ENCODE data around the gene HOXA10.

HOXA10 gene

DNA sequence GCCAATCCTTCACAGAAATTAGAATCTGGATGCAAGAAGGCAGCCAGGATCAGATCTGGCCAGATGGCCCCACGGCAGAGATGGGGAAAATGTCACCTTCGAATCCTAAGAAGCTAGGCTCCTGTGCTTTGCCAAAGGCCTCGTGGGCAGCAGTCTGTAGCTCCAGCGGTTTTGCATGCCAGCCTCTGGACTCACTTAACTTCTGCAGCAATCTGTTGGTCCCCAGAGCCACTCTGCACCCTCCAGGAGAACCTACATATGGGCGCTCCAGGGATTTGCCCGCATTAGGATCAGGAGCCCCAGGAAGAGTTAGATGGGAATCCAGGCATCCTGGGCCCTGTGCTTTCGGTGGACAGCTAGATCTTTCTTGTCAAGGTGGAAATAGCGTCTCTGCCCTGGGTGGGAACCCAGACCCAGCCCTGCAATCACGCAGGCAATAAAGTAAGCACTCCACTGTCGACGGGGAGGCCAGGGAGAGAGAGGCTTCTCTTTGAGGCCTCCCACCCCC lies 35.9 kb upstream of the HOXA10 start:
- no peaks in the 10 kb centered on the region for H3K36me3 ChIP-seq (ENCODE audit: insufficient read depth, low read length)
- peaks cover 9% of the 10 kb centered on the region; the same call in 1 of the 2 replicates for H3K4me1 ChIP-seq (ENCODE audit: insufficient read depth, low read length)
- H3K9ac ChIP-seq (ENCODE audit: low read depth, low read length): no peak overlapping the region
- H3K9me3 ChIP-seq (ENCODE audit: control insufficient read depth, insufficient read depth, low read length): no peaks in the 10 kb centered on the region

- H3K9me3 ChIP-seq (ENCODE audit: control insufficient read depth, insufficient read depth, low read length): no peaks in the 10 kb centered on the region
- no peaks in the 10 kb centered on the region for H3K36me3 ChIP-seq (ENCODE audit: insufficient read depth, low read length)
- H3K4me1 ChIP-seq (ENCODE audit: insufficient read depth, low read length): 0 out of 2 replicates have a peak, but pooled peaks cover 3% of the 10 kb centered on the region
- no peak overlapping the region for H3K9ac ChIP-seq (ENCODE audit: low read depth, low read length)
Observed at GRCh38 chr7:27208998-27209397, 34.9 kb upstream of the HOXA10 start.

GRCh38 chr7:27207348-27207985 lies 33.3 kb upstream of the HOXA10 start:
- H3K9me3 ChIP-seq (ENCODE audit: control insufficient read depth, insufficient read depth, low read length): no peaks in the 10 kb centered on the region
- 0 out of 2 replicates have a peak, but pooled peaks cover 3% of the 10 kb centered on the region for H3K4me1 ChIP-seq (ENCODE audit: insufficient read depth, low read length)
- H3K9ac ChIP-seq (ENCODE audit: low read depth, low read length): no peak overlapping the region
- no peaks in the 10 kb centered on the region for H3K36me3 ChIP-seq (ENCODE audit: insufficient read depth, low read length)

GRCh38 chr7:27205325-27206280 lies 31.5 kb upstream of the HOXA10 start:
- H3K9ac ChIP-seq (ENCODE audit: low read depth, low read length): no peak overlapping the region
- no peaks in the 10 kb centered on the region for H3K9me3 ChIP-seq (ENCODE audit: control insufficient read depth, insufficient read depth, low read length)
- no peaks in the 10 kb centered on the region for H3K36me3 ChIP-seq (ENCODE audit: insufficient read depth, low read length)
- 0 out of 2 replicates have a peak, but pooled peaks cover 4% of the 10 kb centered on the region for H3K4me1 ChIP-seq (ENCODE audit: insufficient read depth, low read length)

- Histone ChIP-seq H3K4me1 (ENCODE audit: insufficient read depth, low read length) (0 out of 2 replicates have a peak, but pooled peaks cover 7% of the 10 kb centered on the region), H3K9me3 (ENCODE audit: control insufficient read depth, insufficient read depth, low read length) (no peaks in the 10 kb centered on the region), H3K36me3 (ENCODE audit: insufficient read depth, low read length) (no peaks in the 10 kb centered on the region), H3K9ac (ENCODE audit: low read depth, low read length) (no peak overlapping the region)
Observed at GRCh38 chr7:27204851-27205322, 30.8 kb upstream of the HOXA10 start.

- Histone ChIP-seq H3K9ac (ENCODE audit: low read depth, low read length) (no peak overlapping the region), H3K4me1 (ENCODE audit: insufficient read depth, low read length) (0 out of 2 replicates have a peak, but pooled peaks cover 7% of the 10 kb centered on the region), H3K36me3 (ENCODE audit: insufficient read depth, low read length) (no peaks in the 10 kb centered on the region), H3K9me3 (ENCODE audit: control insufficient read depth, insufficient read depth, low read length) (no peaks in the 10 kb centered on the region)
Observed at GRCh38 chr7:27203964-27204594, 30.0 kb upstream of the HOXA10 start.

GRCh38 chr7:27203365-27203953 lies 29.3 kb upstream of the HOXA10 start:
- Histone ChIP-seq H3K36me3 (ENCODE audit: insufficient read depth, low read length) (no peaks in the 10 kb centered on the region), H3K9me3 (ENCODE audit: control insufficient read depth, insufficient read depth, low read length) (no peaks in the 10 kb centered on the region), H3K9ac (ENCODE audit: low read depth, low read length) (no peak overlapping the region), H3K4me1 (ENCODE audit: insufficient read depth, low read length) (0 out of 2 replicates have a peak, but pooled peaks cover 7% of the 10 kb centered on the region)

DNA sequence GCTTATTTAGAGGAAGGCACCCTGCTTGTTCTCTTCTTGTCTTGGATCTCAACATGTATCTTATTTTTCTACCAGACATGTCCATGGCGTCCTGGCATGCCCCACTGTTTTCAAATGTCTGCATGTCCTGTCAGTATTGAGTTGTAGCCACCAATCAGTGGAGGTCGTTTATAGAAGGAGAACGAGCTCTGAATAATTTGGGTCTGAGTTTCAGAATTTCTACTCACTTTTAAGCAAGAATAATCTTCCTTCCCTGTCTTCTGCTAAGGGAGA lies 28.7 kb upstream of the HOXA10 start:
- Histone ChIP-seq H3K4me1 (ENCODE audit: insufficient read depth, low read length) (0 out of 2 replicates have a peak, but pooled peaks cover 7% of the 10 kb centered on the region), H3K9me3 (ENCODE audit: control insufficient read depth, insufficient read depth, low read length) (no peaks in the 10 kb centered on the region), H3K9ac (ENCODE audit: low read depth, low read length) (no peak overlapping the region), H3K36me3 (ENCODE audit: insufficient read depth, low read length) (no peaks in the 10 kb centered on the region)

GRCh38 chr7:27202018-27202861 lies 28.1 kb upstream of the HOXA10 start:
- Histone ChIP-seq H3K4me1 (ENCODE audit: insufficient read depth, low read length) (0 out of 2 replicates have a peak, but pooled peaks cover 7% of the 10 kb centered on the region), H3K9ac (ENCODE audit: low read depth, low read length) (no peak overlapping the region), H3K9me3 (ENCODE audit: control insufficient read depth, insufficient read depth, low read length) (no peaks in the 10 kb centered on the region; the same call in 1 of the 2 replicates), H3K36me3 (ENCODE audit: insufficient read depth, low read length) (no peaks in the 10 kb centered on the region)

DNA sequence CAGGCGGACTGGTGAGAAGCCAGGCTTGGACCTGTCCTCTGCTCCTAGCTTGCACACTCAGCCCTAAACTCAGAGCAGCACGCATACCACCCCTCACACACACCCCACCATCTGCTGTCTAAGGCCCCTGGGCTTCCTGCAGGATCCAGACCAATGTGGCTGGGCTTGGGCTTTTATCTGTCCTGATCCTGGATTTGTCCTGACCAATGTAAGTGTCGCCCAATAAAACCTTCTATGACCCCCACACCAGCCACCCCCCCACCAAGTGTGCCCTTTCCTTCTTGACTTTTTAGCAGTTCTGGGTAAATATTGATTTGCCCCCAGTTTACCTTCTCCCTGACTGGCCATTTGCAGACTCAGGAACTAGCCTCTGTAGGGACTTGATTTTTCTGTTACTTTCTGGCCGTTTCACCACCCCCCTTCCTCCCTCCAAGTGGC lies 27.5 kb upstream of the HOXA10 start:
- Histone ChIP-seq H3K36me3 (ENCODE audit: insufficient read depth, low read length) (no peaks in the 10 kb centered on the region), H3K9me3 (ENCODE audit: control insufficient read depth, insufficient read depth, low read length) (no peaks in the 10 kb centered on the region; the same call in 1 of the 2 replicates), H3K9ac (ENCODE audit: low read depth, low read length) (no peak overlapping the region), H3K4me1 (ENCODE audit: insufficient read depth, low read length) (0 out of 2 replicates have a peak, but pooled peaks cover 7% of the 10 kb centered on the region)

DNA sequence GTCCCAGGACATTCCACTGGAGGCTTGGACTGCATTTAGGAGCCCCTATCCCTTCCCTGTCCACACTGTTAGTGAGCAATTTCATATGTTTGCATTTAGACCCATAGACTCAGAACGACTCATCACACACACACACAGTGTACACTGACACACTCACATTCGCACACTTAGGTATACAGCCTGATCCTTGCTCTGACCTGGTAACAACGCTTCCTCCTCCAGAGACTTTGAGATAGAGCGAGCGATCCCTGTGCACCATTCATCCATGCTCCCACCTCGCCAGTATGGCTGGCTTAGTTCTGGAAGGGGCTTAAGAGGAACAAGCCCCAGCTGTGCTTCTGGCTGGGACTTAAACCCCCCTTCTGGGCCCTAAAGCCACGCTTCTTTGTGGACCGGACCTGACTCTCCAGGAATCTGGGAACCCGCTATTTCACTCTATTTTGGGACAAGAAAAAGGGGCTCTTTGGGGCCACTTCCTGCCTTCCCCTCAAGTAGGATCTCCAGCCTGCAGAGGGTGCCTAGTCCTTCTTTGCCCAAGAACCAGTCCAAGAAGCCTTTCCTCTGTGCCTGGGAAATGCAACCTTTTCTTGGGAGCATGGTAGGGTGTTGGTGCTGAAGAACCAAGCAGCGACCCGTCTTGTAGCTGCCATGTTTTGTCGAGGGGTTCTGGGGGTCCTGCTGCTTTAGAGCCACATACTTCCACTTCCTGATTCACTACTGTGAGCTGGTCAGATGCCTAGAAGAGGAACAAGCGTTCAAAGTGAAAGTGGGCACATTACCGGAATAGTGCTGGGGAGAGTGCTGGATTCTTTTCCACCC lies 26.9 kb upstream of the HOXA10 start:
- Histone ChIP-seq H3K4me1 (ENCODE audit: insufficient read depth, low read length) (0 out of 2 replicates have a peak, but pooled peaks cover 7% of the 10 kb centered on the region), H3K9ac (ENCODE audit: low read depth, low read length) (0 out of 2 replicates have a peak overlapping the region, but pooled peaks have one; percentile 37), H3K9me3 (ENCODE audit: control insufficient read depth, insufficient read depth, low read length) (no peaks in the 10 kb centered on the region; the same call in 1 of the 2 replicates), H3K36me3 (ENCODE audit: insufficient read depth, low read length) (no peaks in the 10 kb centered on the region)

Data from ES-I3 (cell line).